Activated T-helper 1 cell treated with Interleukin-2 at 50 U/mL for 16 hours (primary cell): ENCODE data around the gene TADA1.
A peak's percentile ranks its signal among the peaks of the same experiment; 100 is the strongest.

Source experiments
- DNase-seq: peaks from one replicate; pipeline ENCODE4 v3.0.0-alpha.2; 2020; ENCODE audit warnings: low read depth

The TADA1 gene

DNA sequence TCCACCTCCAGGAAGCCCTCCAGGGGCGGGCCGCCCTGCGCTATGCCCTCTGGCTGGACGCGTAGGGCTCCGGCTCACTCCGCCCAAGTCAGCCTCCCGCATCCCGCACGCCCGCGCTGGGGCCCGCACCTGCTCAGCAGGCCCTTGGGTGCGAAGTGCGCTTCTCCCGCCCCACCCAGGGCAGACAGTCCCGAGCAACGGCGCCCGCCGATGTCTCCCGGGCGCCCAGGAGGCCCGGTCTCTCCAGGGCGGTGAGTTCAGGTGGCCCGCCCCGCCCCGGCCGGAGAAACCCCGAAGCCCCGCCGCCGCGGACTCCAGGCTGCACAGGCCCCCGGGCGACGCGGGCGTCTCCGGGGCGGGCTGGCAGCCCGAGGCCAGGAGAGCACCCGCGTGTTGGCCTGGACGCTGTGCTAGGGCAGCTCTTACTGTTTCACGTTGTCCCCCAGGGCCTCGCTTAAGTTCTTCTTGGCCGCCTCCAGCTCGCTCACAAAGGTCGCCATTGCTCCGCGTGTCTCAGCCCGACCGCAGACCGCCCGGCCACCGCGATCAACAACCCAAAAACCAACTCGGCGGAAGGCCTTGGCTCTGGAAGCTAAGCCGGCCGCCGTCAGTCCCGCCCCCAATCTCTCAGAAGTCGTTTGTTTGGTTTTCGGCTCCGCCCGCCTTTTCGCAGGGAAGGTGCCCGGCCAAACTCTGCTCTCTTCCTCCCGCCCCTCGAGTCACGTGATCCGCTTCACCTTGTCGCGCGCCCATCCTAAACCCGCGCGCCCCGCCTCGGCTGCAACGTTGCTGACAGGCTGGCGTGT is at the start of gene TADA1:
TSS of gene TADA1 (minus strand) at position 531 of the 806 bp plus-strand sequence. CDS start at position 500, 31 bp downstream.
- peak; percentile 97 for DNase-seq

GRCh38 chr1:166924823-166925541 is 48.9 kb upstream of the TADA1 start:
- DNase-seq: no peak

- no peak for DNase-seq
Observed at GRCh38 chr1:166920561-166921475, 44.8 kb upstream of the TADA1 start.

DNA sequence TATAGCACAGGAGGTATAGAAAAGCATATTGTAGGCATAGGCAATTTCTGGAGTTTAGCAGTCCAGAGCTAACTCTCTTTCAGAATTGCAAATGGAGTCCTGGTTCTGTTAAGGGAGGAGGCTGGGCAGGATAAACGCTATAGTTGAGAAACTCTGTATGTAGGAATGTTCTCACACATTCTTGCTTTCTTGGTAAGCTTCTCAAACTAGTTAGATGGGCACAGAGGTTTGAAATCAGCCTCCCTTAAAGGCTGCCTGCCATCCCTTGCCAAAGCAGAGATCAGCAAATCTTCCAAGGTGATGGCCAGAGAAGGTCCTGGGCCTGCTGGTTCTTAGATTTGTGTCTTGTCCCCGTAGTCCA is 42.9 kb upstream of the TADA1 start:
- DNase-seq: no peak

- no peak for DNase-seq
Observed at GRCh38 chr1:166918088-166918955, 42.3 kb upstream of the TADA1 start.

DNA sequence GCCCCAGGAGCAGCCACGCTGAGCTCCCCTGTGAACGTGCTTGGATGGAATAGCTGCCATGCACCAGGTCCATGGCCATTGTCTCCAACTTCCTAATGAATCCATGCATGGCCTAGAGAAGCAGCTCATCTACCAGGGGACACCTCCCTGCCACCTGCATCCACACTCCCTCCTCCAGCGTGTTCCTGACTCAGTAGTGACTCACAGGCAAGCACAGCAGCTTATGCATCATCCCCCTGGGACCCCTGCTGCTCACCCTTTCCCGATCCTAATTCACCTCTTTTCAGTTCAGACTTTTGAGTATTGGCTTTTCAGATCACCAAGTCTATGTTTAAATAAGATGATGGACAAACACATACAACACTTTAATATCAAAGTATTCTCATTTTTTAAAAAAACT is 39.9 kb upstream of the TADA1 start:
- no peak for DNase-seq

GRCh38 chr1:166915042-166915441 is 39.0 kb upstream of the TADA1 start:
- DNase-seq: no peak

DNA sequence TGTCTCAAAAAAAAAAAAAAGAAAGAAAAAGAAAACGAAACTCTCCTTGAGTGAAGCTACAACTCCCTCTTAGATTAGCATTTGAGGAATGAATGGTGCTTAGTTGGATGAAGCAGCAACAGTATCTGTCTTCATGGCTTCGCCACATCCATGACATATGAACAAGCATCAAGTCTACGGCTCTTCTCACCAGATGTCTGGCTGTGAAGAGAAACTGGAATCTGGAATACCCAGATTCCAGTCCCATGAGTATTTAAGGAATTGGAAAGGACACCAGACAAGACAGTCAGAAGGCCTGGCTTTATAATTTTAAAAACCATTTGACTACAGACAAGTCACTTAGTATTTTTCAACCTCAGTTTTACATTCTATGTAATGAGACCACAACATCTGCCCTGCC is 38.0 kb upstream of the TADA1 start:
- DNase-seq: no peak

GRCh38 chr1:166911624-166912023 is 35.6 kb upstream of the TADA1 start:
- no peak for DNase-seq

- peak; percentile 48 for DNase-seq
Observed at GRCh38 chr1:166910396-166910994, 34.4 kb upstream of the TADA1 start.

- no peak for DNase-seq
Observed at GRCh38 chr1:166908942-166909341, 32.9 kb upstream of the TADA1 start.

GRCh38 chr1:166907763-166908162 is 31.7 kb upstream of the TADA1 start:
- DNase-seq: no peak

DNA sequence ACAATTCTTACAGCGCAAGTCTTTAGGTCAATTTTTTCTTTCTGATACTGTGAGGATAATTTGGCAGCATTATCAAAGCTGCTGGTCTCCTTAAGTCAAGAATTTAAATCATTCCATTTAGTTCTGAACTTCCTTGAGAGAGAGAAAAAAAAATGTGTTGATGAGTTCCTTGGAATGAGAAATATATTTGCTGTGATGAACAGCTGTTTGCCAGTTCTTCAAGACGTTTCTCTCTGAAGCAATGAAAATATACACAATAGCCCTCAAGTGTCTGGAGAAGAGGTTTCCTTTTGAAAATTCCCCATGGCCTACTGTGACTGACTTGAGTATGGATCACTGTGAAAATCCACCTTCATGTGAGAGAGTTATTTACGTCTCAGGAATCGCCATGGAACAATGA is 31.0 kb upstream of the TADA1 start:
- no peak for DNase-seq

GRCh38 chr1:166906647-166907046 is 30.6 kb upstream of the TADA1 start:
- DNase-seq: no peak

- no peak for DNase-seq
Observed at GRCh38 chr1:166905900-166906299, 29.8 kb upstream of the TADA1 start.

- DNase-seq: no peak
Observed at GRCh38 chr1:166905136-166905535, 29.1 kb upstream of the TADA1 start.

- no peak for DNase-seq
Observed at GRCh38 chr1:166903232-166903631, 27.2 kb upstream of the TADA1 start.

- DNase-seq: no peak
Observed at GRCh38 chr1:166902279-166902678, 26.2 kb upstream of the TADA1 start.

GRCh38 chr1:166900987-166901386 is 24.9 kb upstream of the TADA1 start:
- no peak for DNase-seq

DNA sequence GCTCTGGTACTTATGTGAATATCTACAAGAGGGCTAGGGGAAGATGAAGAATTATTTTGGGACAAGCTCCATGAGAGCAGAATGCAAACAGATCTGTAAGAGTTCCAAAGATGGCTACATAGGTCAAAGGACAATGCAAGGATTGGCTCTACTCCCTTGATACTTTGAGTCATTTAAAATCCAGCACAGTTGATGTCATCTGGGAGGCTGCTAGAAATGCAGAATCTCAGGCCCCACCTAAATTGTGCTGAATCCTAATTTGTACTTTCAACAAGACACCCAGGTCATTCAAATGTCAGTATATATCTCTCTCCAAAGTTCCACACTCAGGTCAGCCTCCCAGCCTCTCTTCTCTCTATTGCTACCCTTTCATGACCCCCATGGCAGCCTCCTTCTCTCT is 23.7 kb upstream of the TADA1 start:
- no peak for DNase-seq

DNA sequence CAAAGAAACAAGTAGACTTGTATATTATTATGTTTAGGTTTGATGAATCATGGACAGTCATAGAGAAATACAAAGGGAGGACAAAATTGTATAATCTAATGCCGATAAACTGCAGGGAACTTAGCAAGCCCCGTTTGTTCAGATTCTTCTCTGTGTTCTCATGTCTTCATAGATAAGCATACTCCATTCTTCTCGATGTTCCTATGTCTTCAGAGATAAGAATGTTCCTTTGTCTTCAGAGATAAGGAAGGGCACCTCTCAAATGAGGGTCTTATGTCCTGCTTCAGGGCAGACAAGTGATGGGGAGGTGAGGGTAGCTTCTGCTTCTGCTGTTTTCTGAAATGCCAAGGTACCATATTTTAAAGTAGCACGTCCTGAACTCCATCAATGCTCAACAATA is 19.7 kb upstream of the TADA1 start:
- DNase-seq: no peak
